ENCODE results near the gene TTC9B. TPM values are rescaled to one million over a fixed set of nuclear protein-coding genes. Genes with fewer than 3 reads are reported as not detected.

The TTC9B gene
- total RNA-seq, 4 donors from 2014 or later: not detected

GRCh38 chr19:40265055-40265762, 47.0 kb upstream of the TTC9B start:
- intact Hi-C loops (cut with DNase I; ENCODE audit: low total_unique reads): no loop called here
- TF ChIP-seq CTCF (IDR thresholded peaks at IDR 0.05): no peak
- TF ChIP-seq POLR2A (IDR thresholded peaks at IDR 0.05): no peak
- no peak for DNase-seq (ENCODE audit: low spot score in 2 of 2)
- WGBS, 2 donors: 95 to 96% methylated on average over 22 of the region's 22 CpGs
- no peak overlapping the region for H3K4me3 ChIP-seq (ENCODE audit: low read depth, poor library complexity, severe bottlenecking)

- no peak overlapping the region for H3K4me3 ChIP-seq (ENCODE audit: low read depth, poor library complexity, severe bottlenecking)
- no peak for DNase-seq (ENCODE audit: low spot score in 2 of 2)
- intact Hi-C loops (cut with DNase I; ENCODE audit: low total_unique reads): no loop called here
- 85 to 87% methylated on average over 19 of the region's 19 CpGs for WGBS, 2 donors
- no peak for TF ChIP-seq POLR2A (IDR thresholded peaks at IDR 0.05)
- TF ChIP-seq CTCF (IDR thresholded peaks at IDR 0.05): no peak
Measured at GRCh38 chr19:40264314-40265054, 46.3 kb upstream of the TTC9B start.

DNA sequence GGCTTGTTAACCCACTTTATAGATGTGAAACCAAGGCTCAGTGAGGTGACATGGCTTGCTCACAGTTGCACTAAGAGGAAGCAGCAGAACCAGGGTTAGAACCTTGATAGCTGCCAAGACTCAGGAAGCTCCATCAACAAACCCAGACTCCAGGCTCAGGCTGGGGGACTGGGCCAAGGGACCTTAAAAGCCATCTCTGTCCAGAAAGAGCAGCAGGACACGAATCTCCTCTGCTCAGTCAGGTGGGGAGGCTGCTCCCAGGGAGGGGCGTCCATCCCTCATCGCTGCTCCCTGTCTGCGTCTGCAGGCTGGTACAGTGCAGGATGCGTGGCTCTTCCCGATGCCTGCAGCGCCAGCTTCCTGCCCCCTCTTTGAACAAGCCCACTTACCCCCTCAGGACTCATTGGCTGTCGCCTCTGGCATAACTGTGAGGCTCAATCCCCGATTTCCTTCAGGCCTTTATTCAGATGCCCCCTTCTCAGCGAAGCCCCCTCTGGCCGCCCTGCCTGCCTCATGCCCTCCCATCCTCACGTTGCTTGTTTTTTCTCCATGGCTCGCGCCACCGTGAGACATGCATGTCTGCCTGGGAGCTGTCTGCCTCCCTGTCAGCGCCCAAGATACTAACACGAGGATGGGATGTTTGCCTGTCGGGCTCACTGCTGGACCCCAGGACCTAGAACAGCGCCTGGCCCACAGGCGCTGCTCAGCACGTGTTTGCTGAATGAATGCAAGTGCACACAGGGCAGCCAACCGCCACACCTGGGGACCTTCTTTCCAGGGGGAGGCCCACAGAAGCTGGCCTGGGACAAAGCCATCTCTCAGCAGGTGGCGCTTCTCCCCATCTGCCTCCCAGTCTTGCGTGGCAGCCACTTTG, 45.5 kb upstream of the TTC9B start:
- no peak for TF ChIP-seq CTCF (IDR thresholded peaks at IDR 0.05)
- no peak overlapping the region for H3K4me3 ChIP-seq (ENCODE audit: low read depth, poor library complexity, severe bottlenecking)
- no peak for DNase-seq (ENCODE audit: low spot score in 2 of 2)
- WGBS, 2 donors: 89 to 92% methylated on average over 24 of the region's 24 CpGs
- intact Hi-C loops (cut with DNase I; ENCODE audit: low total_unique reads): no loop called here

DNA sequence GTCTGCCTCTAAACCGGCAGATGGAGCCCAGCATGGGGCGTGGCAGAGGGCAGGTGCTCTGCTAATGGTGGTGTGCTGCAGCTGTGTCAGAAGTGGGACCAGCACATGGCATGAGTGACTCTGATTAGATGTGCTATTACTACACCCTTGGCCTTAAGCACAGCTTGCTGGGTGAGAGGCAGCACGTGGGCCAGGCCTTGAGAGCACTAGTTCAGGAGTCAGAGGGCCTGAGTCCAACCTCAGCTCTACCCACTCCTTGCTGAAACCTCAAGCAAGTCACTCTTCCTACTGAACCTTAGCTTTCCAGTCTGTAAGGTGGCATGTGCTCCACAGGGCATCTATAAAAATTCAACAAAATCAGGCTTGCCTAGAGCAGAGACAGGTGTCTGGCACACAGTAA, 44.2 kb upstream of the TTC9B start:
- TF ChIP-seq POLR2A (IDR thresholded peaks at IDR 0.05): no peak
- no peak for TF ChIP-seq CTCF (IDR thresholded peaks at IDR 0.05)
- intact Hi-C loops (cut with DNase I; ENCODE audit: low total_unique reads): no loop called here
- DNase-seq (ENCODE audit: low spot score in 2 of 2): no peak
- no peak overlapping the region for H3K4me3 ChIP-seq (ENCODE audit: low read depth, poor library complexity, severe bottlenecking)
- WGBS, 2 donors: 81 to 94% methylated on average over 3 of the region's 3 CpGs

GRCh38 chr19:40261631-40262030, 43.4 kb upstream of the TTC9B start:
- H3K4me3 ChIP-seq (ENCODE audit: low read depth, poor library complexity, severe bottlenecking): no peak overlapping the region
- intact Hi-C loops (cut with DNase I; ENCODE audit: low total_unique reads): no loop called here
- DNase-seq (ENCODE audit: low spot score in 2 of 2): no peak
- WGBS, 2 donors: 78 to 79% methylated on average over 8 of the region's 8 CpGs
- no peak for TF ChIP-seq POLR2A (IDR thresholded peaks at IDR 0.05)
- no peak for TF ChIP-seq CTCF (IDR thresholded peaks at IDR 0.05)
